Activated CD4-positive, CD25-positive, alpha-beta regulatory T cell treated with anti-CD3 and anti-CD28 coated beads, Interleukin-2, amount 50 U/mL, for 24 hours (primary cell): Measurements from ENCODE around the gene SUGP1.
A peak's percentile ranks its signal among the peaks of the same experiment; 100 is the strongest.
"Not testable (repeated sequence)": the region's sequence is repeated elsewhere in the genome, so short reads cannot be mapped to it uniquely, and the experiment has no call there.

Experiments used
- ATAC-seq, 2 donors: fragments of 150-1000 bp; cut with Tn5 transposase; one replicate each; pipeline ENCODE4 v1.10.0; 2021; ENCODE audit warnings: mild to moderate bottlenecking in 1 of 2, moderate library complexity in 1 of 2

The SUGP1 gene

DNA sequence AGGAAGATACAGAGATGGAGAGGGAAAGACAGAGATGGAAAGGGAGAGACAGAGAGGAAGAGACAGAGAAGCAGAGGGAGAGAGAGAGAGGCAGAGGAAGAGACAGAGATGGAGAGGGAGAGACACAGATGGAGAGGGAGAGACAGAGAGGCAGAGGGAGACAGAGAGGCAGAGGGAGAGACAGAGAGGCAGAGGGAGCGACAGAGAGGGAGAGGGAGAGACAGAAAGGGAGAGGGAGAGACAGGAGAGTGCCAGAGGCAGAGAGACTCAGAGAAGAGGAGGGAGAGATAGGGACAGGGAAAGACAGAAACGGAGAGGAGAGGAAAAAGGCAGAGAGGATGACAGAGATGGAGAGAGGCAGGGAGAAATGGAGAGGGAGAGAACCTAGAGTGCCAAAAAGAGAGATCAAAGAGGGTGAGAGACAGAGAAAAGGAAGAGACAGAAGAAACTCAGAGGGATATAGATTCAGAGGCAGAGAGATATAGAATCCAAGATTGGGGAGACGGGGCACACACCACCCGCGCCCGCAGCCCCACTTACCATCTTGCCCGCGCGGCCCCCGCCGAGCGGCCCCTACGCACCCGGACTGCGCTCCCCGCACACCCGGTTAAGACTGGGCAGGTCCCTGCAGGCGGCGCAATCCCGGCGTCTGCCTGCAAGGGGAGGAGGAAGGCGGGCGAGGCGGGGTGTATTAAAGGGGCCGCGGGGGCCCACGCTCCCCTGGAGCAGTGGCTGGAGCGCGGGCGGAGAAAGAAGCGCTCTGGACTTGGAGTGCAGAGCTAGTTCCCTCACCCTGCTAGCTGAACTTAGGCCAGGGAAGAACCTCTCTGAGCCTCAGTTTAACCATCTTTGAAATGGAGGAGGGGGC lies 57.9 kb downstream of the SUGP1 start:
- ATAC-seq, result no peak

DNA sequence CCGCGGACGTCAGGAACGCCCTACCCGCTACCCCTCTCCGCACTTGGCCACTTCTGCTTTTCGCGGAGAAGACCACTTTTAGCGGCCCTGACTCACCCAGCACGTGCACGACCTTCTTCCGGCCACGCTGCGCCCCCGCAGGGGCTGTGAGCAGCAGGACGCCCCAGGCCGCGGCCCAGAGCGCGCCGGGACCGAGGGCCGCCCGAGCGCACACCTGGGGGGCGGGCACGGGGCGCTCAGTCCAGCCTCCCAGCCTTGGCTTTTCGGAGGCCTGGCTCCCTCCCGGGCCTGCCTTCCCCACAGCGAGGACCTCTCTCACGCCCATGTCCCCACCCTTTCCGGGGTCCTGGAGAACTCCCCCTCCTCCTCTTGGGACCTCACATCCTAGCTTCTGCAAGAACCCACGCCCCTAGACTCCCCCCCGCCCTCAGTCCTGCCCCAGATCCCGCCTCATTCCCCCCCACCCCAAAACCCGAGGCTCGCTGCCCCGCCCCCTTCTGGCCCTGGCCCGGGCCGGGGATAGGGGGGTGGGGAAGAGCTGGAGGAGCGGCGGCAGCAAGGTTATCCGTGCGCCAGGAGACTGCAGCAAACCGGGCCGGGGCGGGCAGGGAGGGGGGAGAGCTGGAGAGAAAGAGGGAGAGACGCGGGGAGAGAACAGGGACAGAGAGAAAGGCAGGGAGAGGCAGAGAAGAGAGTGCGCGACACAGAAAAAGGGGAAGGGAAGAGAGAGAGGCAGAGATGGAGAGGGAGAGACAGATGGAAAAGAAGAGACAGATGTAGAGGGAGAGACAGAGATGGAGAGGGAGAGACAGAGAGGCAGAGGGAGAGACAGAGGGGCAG lies 58.7 kb downstream of the SUGP1 start:
- ATAC-seq, result peak; percentile 28 to 34

DNA sequence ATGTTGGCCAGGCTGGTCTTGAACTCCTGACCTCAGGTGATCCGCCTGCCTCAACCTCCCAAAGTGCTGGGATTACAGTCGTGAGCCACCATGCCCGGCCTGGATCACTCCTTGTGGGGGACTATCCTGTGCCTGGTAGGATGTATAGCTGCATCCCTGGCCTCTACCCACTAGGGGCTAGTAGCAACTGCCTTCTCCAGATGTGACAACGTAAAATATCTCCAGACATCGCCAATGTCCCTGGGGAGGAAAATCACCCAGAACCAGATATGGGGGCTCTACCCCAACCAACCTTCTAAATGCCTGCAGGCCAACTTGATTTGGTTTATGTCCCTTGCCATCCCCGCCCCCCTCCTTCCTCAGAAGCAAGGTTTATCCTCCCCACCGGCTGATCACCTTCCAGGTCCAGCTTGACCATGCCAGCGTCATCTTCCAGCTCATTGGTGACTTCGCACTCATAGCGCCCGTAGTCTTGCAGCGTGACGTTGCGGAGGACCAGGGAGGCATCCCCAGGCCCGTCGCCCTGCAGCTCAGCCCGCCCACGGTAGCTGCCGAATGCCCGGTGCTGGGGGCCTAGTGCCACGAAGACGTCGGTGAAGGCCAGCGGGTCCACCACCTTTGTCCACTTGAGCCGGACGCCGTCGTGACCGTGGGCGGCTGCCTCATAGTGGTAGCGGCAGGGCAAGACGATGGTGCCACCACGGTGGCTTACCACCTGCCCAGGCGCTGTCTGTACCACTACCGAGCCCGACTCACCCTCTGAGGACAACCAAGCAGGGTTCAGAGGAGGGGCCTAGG lies 59.7 kb downstream of the SUGP1 start:
- ATAC-seq, result no peak

DNA sequence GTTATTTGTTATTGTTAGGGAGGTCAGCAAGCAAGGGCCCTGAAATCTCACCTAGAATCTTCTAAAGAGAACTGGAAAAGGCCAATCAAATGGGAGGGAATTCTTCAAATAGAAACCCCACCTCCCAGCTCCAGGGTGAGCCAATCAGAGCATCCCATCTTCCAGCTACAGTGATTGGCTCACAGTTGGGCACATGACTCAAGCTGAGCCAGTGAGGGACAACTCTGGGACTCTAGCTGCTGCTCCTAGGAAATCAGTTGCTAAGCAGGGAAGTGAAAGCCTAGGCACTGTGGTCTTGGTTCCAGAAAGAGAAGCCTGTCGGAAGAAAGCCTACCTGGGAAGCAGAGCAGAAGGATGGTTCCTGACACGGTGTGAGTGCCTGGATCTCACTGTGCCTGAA lies 60.6 kb downstream of the SUGP1 start:
- ATAC-seq, result peak; percentile 36

DNA sequence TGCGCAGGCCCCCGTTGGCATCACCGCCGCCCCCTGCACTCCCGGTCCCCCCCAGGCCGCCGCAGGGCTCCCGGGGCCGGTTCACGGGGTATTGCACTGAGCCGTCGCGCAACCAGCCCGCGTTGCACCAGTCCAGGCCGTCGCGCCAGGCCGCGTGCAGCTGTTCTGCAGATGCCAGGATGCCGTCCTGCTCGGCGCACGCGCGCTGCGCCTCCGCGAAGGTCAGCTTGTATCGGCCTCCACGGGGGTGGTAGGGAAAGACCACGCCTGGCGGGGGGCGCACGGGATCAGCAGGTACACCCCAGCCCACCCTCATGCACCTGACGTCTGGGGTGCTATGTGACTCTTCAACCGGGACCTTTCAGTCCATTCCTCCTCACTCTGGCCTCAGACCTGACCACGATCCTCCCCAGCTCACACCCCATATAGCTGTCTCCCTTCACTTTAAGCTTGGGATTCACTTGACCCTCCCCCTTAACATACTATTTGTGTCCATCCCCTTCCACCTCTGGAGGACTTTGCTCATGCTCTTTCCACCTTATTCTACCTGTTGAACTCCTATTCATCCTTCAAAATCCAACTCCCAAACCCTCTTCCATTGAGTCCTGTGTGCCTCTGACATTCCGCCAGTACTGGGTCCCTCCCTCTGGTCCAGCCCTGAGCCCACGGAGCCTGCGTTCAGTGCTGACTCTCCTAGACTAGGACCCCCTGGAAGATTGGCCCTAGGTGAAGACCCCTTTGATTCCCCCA lies 61.5 kb downstream of the SUGP1 start:
- no peak for ATAC-seq

DNA sequence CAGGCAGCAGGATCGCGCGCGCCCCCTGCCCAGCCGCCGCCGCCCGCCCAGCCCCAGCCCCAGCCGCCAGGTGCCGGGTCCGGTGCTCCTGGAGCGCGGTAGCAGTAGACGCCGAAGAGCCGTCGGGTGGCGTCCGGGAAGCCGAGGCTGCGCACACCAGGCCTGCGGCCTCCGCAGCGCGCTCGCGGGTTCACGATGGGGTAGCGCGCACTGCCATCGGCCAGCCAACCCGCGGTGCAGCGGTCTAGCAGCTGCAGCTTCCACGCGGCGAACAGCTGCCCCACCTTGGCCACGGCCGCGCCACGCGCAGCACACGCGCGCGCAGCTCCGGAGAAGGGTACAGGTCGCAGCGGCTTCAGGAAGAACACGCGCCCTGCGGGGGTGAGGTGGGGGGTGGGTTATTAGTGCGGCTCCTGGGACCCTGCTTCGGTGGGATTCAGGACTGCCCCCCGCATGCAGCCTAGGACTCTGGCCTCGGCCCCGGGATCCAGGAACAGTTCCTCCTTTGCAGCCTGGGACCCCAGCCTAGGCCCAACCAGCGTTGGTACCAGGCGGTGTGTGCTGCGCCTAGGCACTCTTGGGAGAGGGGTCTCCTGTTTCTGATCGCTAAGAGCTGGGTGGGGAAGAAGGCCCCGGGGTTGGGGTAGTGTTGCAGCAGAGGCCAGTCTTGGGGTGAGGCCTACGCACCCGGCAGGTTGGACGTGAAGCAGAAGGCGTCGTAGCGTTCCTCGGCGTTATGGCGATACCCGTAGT lies 62.3 kb downstream of the SUGP1 start:
- ATAC-seq, result no peak

DNA sequence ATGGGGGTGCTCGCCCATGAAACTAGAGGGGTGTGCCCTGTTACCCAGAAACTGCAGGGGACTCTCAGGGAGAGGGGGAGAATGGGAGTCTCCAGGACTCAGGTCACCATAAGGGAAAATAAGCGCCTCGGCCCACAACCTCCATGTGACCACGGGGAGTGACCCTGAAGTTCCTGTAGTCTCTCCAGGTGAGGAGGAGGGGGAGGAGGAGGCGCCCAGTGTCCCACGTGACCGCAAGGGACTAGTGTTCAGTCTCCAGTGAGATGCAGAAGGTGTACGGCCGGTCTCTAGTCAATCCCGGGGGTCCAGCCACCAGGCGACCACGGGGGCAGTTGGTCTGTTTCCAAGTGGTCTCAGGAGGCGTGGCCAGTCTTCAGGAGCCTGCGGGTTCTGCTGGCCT lies 63.2 kb downstream of the SUGP1 start:
- ATAC-seq, result no peak

DNA sequence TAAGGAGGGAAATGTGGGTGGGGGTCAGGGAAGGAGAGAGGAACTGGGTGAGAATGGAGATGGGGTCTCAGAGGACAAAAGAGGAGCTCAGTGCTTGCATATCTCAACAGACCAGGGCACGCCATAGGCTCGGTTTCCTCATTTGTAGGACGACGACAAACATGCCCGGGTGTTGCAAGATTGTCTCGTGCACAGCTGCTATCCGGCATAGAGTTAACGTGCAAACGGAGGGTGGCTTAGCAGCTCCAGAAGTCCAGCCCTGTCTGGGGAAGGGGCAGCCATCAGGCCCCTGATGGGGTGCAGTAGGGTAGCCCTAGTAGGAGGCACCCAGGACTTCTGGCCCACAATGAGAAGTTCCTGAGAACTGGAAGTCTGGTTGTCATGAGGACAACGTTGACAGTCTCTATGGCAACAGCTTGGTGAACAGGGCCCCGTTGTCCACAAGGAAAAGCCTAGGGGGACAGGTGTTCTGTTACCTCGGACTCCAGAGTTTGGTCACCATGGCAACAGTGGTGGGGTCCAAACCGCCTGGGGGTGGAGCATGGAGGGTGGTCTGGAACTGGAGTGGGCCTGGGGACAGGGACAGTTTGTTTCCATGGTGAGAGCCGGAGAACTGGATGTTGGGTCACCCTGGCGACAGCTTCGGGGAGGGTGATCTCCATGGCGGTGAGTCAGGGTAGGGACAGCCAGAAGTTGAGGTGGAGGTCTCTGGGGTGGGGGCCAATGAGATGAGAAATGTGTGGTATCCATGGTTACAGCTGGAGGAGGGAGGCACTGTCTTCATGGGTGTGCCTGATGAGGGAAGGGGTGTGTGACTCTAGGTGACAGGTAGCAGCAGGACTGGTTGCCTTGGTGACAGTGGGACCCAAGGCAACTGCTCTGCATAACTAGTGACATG lies 64.0 kb downstream of the SUGP1 start:
- no peak for ATAC-seq

DNA sequence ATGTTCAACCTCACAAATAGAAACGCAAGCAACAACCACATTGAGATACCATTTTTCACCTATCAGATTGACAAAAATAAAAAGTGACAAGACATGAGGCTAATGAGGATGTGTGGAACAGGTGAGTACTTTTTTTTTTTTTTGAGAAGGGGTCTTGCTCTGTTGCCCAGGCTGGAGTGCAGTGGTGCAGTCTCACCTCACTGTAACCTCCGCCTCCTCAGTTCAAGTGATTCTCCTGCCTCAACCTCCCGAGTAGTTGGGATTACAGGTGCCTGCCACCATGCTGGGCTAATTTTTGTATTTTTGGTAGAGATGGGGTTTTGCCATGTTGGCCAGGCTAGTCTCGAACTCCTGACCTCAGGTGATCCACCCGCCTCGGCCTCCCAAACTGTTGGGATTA lies 66.9 kb downstream of the SUGP1 start:
- not testable (repeated sequence) for ATAC-seq

DNA sequence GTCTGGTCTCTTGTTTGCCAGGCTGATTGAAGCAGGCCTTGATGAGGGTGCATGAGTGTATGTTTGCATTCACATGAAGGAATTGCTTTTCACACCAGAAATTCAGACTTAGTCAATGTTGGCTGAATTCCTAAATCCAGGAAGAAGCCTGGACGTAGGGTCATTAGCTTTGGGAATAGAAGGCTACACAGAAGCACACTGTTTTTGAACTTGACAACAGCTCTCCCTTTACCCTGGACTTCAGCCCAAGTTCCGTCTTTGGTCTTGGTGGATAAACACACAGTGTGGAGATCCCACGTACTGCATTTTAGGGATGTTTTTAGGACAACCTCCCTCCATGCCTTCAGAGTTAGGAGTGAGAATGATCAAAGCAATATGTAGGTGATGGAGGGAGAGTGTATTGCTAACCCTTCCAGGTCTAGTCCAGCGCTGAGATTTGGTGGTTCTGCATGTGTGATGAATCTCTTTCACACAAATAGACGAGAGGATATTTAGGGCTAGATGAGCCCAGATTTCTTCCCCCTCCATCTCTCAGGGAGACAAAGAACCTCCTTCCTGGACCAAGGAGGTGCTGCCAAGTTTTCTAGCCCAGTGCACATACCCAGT lies 70.0 kb downstream of the SUGP1 start:
- no peak for ATAC-seq

DNA sequence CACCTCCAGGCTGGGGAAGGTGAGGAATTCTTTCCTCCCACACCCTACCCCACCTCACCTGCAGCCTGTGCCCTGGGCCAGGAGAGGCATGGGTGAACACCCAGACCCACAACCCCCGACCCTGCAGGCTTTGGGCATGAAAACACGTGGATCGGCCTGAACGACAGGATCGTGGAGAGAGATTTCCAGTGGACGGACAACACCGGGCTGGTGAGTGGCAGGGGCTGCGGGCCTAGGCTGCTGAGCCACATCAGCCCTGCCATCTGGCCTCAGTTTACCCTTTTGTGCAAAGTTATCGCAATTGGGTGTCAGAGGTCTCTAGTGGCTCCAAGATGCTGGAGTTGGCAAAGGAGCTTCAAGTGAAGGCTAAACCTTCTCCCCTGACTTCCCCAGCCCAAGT lies 79.8 kb downstream of the SUGP1 start:
- ATAC-seq, result no peak

DNA sequence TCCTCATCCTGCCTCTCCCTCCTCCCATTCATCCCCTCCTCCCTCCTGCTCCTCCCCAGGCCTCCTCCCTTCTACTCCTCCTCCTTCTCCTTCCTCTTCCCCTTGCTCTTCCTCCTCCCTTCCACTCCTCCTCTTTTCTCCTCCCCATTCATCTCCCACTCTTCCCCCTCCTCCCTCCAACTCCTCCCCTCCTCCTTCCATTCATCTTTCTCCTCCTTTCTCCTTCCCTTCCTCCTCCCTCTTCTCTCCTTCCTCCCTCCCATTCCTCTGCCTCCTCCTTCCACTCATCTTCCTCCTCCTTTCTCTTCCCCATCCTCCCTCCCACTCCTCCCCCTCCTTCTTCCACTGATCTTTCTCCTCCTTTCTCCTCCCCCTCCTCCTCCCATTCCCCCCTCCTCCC lies 80.6 kb downstream of the SUGP1 start:
- no peak for ATAC-seq

DNA sequence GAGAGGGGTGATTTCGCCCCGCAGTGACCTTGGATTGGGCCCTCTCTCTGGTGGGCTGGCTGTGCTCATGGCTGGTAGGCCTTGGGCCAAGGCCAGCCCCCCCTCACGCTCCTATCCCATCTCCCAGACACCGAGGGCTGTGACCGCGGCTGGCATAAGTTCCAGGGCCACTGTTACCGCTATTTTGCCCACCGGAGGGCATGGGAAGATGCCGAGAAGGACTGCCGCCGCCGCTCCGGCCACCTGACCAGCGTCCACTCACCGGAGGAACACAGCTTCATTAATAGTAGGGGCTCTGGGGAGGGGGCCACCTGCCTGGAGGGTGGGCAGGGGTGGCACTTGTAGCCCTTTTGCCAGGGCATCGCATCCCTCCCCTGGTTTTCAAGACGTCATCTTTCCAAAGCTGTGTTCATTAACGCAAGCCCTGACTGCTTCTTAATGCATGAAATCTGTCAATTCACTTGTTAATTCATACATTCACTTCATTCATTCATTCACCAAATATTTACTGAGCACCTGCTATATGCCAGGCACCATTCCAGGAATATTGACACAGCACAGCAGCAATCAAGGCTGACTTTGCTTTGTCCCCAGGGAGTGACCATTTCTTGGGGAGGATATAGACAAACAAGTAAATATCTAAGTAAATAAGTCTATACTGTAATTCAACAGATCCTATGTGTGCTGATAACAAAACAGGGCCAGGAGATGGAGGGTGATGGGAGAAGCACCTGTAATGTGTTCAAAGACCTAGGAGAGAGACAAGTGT lies 82.0 kb downstream of the SUGP1 start:
- no peak for ATAC-seq

DNA sequence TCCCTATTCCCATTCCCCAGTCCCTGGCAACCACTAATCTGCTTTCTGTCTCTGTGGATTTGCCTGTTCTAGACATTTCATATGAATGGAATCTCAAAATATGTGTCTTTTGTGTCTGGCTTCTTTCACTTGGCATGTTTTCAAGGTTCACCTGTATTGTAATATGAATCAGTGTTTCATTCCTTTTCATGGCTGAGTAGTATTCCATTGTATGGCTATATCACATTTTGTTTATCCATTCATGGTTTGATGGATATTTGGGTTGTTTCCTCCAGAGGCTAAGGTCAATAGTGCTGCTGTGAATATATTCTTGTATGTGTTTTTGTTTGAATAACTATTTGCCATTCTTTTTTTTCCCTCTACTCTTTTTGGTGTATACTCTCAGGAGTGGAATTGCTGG lies 84.1 kb downstream of the SUGP1 start:
- ATAC-seq, result no peak

DNA sequence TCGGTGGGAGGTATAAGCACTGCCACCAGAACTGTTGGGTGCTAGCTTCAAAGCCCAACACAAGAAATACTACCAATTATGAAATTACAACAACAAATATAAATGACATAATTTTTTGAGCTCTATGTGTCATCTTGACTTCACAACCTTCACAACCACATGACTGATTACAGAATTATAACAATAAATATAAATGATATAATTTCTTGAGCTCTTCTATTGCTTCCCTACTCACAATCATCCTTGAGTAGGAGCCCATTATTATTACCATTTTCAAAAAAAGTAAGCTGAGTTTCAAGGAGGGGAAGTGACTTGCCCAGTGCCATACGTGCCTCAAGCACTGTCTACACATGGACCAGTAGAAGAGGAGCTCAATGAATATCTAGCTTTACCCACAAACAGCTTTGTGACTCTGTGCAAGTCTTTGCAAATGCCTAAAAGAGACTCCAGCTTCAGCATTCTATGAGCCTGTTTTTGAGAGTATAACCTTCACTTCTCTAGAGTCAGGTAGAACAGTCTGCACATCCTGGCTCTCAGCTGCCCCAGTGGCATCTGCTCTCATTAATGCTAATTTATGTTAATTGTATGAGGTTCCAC lies 86.0 kb downstream of the SUGP1 start:
- no peak for ATAC-seq

DNA sequence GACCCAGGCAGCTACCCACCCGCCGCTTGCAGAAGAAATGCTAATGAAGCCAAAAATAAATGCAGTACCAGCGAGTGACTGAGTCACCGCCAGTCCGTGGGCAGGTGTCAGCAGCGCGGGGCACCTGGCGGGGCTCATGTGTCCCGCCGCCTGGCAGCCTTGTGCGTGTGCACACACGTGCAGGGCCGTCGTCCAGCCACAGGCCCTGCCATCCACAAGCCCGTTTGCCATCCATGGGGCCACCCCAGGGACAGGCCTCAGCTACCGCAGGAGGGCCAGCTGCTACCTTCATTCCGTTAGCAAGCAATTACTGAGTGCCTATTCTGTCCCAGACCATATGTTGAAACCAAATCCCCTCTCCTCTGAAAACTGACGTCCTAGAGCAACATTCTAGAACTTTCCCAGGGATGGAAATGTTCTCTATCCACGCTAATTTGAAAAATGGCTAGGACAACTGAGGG lies 88.0 kb downstream of the SUGP1 start:
- no peak for ATAC-seq

DNA sequence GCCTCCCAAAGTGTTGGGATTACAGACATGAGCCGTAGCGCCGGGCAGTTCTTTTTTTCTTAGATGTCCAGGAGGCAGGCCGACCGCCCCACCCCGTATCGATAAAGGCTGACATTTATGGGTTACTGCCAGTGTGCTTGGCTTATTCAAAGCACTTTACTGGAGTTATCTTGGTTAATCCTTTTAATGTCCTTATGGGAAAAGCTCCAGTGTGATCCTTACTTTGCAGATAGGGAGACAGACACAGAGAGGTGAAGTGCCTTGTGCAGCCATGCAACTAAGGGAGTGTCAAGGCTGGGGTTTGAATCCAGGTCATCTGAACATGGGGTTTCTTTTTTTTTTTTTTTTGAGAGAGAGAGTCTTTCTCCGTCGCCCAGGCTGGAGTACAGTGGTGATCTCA lies 89.3 kb downstream of the SUGP1 start:
- no peak for ATAC-seq

DNA sequence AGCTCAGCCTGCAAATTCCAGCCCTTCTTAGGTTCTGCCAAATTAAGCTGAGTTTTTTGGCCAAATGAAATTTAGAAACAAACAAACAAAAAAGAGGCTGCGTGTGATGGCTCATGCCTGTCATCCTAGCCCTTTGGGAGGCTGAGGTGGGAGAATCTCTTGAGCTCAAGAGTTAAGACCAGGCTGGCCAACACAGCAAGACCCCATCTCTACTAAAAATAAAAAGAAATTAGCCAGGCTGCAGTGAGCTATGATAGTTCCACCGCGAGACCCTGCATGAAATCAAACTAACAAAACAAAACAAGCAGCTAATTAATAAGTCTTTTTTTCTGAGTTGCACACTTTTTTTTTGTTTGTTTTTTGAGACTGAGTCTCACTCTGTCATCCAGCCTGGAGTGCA lies 90.6 kb downstream of the SUGP1 start:
- ATAC-seq, result no peak

DNA sequence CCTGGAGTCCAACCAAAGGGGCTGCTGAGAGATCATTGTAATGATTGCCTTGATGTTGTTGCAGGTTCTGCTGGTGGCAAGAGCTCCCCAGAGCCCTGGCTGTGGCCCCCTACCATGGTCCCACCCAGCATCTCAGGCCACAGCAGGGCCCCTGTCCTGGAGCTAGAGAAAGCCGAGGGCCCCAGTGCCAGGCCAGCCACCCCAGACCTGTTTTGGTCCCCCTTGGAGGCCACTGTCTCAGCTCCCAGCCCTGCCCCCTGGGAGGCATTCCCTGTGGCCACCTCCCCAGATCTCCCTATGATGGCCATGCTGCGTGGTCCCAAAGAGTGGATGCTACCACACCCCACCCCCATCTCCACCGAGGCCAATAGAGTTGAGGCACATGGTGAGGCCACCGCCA lies 93.1 kb downstream of the SUGP1 start:
- ATAC-seq, result no peak
